ENCODE data around the gene S1PR4. TPM values are rescaled to one million over a fixed set of nuclear protein-coding genes. Genes with fewer than 3 reads are reported as not detected.
"Not testable (repeated sequence)": the region's sequence is repeated elsewhere in the genome, so short reads cannot be mapped to it uniquely, and the experiment has no call there.

The S1PR4 gene
- total RNA-seq, 1 donor from 2014 or later: 2.2 TPM

GRCh38 chr19:3153286-3154230 is 25.0 kb upstream of the S1PR4 start:
- DNase-seq: no peak

DNA sequence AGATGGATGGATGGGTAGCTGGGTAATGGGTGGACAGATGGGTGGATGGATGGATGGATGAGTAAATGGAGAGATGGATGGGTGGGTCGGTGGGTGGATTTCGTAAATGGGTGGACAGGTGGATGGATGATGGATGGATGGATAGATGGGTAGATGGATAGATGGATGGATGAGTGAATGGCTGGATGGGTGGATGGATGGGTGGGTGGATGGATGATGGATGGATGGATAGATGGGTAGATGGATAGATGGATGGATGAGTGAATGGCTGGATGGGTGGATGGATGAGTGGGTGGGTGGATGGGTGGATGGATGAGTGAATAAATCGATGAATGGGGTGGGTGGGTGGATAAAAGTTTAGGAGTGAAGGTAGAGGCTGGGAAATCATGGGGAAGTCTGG is 24.1 kb upstream of the S1PR4 start:
- not testable (repeated sequence) for DNase-seq

GRCh38 chr19:3154957-3155736 is 23.4 kb upstream of the S1PR4 start:
- DNase-seq: peak; percentile 100

DNA sequence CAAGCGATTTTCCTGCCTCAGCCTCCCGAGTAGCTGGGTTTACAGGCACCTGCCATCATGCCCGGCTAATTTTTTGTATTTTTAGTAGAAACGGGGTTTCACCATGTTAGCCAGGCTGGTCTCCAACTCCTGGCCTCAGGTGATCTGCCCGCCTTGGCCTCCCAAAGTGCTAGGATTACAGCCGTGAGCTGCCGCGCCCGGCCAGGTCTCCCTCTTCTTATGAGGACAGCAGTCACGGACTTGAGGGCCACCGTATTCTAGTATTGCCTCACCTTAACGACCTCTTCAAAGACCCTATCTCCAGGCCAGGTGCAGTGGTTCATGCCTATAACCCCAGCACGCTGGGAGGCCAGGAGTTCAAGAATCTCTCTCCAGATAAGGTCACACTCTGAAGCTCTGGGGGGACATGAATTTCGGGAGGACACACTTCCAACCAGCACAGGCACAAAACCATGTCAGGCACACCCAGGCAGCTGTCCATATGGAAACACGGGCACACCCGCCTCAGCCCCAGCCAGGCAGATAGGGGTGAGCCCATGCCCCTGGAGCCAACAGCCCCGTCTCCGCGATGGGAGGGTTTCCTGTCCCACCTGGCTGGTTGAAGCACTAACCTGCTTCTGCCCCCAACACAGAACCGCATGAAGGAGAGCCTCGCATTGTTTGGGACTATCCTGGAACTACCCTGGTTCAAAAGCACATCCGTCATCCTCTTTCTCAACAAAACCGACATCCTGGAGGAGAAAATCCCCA is 21.3 kb upstream of the S1PR4 start:
- no peak for DNase-seq

DNA sequence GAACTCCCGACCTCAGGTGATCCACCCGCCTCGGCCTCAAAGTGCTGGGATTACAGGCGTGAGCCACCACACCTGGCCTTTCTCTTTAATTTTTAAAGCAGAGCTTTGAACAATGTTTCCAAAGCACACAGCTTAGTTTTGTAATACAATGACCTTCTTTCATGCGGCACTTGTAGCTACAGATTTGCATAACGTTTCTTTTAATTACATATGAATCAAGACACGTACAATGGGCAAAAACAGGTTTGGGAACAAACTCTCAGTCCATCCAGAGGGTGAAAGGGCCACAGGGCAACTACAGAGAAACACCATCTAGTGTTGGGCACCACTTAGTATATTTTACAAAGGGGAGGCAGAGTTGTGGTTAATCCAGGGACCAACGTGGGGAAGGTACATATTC is 19.0 kb upstream of the S1PR4 start:
- no peak for DNase-seq

DNA sequence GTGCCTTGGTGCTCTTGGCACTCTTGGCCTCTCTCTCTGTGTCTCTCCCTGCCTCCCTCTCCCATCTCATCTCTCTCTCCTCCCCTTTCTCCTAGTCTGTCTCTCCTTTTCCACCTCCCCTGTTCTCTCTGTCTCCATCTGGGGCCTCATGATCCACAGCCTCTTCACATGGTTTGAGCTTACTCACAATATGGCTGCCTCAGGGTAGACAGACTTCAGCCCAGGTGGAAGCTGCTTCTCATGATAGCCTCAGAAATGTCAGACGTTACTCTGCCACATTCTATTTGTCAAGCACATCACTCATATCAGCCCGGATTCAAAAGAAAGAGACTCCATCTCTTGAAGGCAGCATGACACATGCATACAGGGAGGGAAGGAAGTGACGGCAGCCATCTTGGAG is 18.4 kb upstream of the S1PR4 start:
- no peak for DNase-seq

GRCh38 chr19:3161453-3161852 is 17.1 kb upstream of the S1PR4 start:
- peak; percentile 50 for DNase-seq

DNA sequence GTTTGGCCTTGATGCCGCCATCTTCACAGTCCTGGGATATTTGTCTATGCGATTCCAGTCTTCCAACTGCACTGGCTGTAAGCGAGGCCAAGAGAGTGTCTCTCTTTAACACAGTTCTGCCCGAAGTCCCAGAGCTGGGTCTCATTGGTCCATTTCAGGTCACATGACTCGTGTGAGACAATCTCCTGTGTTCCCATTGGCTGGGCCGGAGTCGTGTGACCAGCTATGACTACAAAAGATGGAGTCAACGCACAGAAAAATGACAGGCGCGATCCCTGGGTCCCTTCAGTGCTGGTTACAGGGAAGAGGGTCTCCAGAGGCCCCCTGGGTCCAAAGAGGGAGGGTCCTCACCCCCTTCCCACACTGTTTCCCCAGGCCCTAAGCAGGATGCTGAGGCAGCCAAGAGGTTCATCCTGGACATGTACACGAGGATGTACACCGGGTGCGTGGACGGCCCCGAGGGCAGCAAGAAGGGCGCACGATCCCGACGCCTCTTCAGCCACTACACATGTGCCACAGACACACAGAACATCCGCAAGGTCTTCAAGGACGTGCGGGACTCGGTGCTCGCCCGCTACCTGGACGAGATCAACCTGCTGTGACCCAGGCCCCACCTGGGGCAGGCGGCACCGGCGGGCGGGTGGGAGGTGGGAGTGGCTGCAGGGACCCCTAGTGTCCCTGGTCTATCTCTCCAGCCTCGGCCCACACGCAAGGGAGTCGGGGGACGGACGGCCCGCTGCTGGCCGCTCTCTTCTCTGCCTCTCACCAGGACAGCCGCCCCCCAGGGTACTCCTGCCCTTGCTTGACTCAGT is 15.9 kb upstream of the S1PR4 start:
- peak; percentile 51 for DNase-seq

- DNase-seq: peak; percentile 81
Measured at GRCh38 chr19:3163230-3163886, 15.2 kb upstream of the S1PR4 start.

DNA sequence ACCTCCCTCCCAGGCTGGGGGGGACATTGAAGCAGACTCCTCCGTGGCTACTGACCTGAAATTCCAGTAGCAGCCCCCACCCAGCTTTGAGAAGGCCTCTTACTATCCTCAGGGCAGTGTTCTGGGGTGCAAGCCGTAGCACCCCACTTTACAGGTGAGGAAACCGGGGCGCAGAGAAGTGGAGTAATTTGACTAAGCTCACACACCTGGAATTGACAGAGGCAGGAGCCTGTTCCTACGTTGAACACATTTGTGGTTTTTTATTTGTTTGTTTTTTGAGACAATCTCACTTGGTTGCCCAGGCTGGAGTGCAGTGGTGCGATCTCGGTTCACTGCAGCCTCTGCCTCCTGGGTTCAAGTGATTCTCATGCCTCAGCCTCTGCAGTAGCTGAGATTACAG is 14.6 kb upstream of the S1PR4 start:
- no peak for DNase-seq

DNA sequence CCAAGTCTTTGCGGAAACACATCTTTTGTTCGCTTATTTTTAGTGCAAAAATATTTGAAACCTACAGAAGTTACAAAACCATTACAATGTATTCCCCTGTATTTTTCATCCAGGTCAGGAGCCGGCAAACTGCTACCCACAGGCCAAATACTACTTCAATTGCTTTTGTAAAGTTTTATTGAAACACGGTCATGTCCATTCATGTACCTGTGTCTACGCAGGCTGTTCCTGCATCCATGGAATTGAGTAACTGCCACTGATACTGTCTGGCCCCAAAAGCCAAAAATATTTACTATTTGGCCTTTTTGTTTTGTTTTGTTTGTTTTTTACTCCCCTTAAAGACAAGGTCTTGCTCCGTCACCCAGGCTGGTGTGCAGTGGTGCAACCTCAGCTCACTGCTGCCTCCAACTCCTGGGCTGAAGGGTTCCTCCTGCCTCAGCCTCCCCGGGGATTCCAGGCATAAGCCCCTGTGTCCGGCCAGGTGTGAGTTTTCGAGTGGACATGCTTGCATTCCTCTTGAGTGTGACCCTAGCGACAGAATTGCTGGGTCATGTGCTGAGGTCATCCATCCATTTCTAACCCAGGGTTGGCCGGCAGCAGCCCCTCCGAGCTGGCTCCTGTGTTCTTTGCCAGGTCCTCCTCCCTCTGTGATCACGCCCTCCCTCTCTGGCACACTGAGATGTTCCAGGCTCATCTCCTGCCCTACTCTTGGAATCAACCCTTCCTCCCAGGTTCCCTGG is 10.9 kb upstream of the S1PR4 start:
- DNase-seq: no peak

- no peak for DNase-seq
Measured at GRCh38 chr19:3171894-3172672, 6.5 kb upstream of the S1PR4 start.

GRCh38 chr19:3172673-3173000 is 5.9 kb upstream of the S1PR4 start:
- DNase-seq: not testable (repeated sequence)

DNA sequence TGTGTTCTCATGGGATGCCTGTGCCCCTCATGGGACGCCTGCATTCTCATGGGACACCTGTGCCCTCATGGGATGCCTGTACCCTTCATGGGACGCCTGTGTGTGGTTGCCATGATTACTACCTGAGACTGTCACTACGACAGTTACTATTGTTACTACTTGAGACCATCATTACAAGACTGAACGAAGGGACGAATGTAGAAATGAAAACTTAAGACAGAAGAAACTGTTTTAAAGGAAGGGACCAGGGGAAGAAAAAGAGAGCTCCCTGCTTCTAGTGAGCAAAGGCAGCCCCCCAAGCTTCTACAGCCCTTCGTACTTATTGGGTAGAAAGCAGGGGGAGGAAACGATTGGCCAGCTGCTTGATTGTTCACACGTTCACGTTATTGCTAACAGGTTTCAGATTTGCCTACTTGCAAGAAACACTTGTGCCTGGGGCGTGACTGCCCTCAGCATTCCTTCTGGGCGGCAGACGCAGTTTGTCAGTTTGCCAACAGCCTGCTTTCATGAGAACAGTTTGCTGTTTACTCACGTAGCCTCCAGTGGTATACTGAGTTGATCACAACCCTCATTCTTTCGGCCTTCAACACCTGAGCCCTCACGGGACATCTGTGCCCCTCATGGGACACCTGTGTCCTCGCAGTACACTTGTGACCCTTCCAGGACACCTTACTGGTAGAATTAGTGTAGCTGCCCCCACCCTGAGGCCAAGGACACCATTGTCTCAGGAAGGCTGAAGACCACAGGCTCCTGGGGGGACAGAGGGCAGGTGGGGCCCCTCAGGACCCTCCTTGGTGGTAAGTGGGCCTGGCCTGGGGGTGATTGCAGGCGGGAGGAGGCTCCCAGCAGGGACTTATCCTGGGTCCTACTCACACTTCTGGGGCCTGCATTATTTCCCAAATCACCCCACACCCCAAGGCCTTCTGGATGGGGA is 2.5 kb upstream of the S1PR4 start:
- DNase-seq: no peak

DNA sequence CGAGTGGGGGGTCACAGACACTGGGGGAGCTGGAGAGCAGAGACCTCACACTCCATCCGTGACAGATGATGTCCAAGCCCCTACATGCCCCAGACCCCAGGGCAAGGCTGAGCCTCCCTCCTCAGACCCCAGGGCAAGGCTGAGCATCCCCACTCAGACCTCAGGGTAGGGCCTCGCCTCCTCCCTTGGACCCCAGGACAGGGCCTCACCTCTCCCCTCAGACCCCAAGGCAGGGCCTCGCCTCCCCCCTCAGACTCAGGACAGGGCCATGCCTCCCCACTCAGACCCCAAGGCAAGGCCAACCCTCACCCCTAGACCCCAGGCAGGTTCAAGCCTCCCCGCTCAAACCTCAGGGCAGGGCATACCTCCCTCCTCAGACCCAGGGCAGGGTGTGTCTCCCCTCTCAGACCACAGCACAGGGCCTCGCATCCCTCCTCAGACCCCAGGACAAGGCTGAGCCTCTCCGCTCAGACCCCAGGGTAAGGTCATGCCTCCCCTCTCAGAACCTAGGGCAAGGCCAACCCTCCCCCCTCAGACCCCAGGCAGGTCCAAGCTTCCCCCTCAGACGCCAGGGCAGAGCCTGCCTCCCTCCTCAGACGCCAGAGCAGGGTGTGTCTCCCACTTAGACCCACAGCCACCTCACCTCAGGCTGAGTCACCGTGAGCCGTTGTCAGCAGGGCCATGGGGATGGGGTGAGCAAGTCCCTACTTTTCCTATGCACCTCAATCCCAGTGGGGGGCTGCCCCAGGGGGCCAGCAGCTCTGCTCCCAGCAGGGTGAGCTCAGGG is 1.7 kb upstream of the S1PR4 start:
- no peak for DNase-seq

- DNase-seq: no peak
Measured at GRCh38 chr19:3178973-3179738, 587 bp downstream of the S1PR4 start.

- DNase-seq: no peak
Measured at GRCh38 chr19:3179739-3180293, 1.2 kb downstream of the S1PR4 start.

Data from dermis blood vessel endothelial cell (primary cell).